HepG2 (cell line): ENCODE measurements around the gene PRR30.
A peak's percentile ranks its signal among the peaks of the same experiment; 100 is the strongest.

Experiments
- EP300 ChIP-seq, 3 experiments: sonication (generic) in 1 of 3; formaldehyde crosslinking in 1 of 3; IDR thresholded peaks; 2 replicates each; pipeline versions ENCODE4 v1.5.1 to v1.6.1; 2011 to 2020; ENCODE audit warnings: low read depth in 2 of 3, low read length in 2 of 3, borderline replicate concordance in 1 of 3, improper control_type of control experiment in 1 of 3, mild to moderate bottlenecking in 1 of 3, missing genetic modification reagents in 1 of 3, moderate library complexity in 1 of 3
- POLR2AphosphoS5 ChIP-seq: IDR thresholded peaks from 2 replicates; pipeline ENCODE4 v1.6.1; 2012; ENCODE audit warnings: low read depth, low read length
- RXRA ChIP-seq: sonication (generic); formaldehyde crosslinking; IDR thresholded peaks from 2 replicates; pipeline ENCODE4 v1.5.1; 2020; ENCODE audit warnings: missing genetic modification reagents
- ZNF746 ChIP-seq: sonication (generic); formaldehyde crosslinking; IDR thresholded peaks from 2 replicates; pipeline ENCODE4 v1.8.0; 2022; ENCODE audit warnings: mild to moderate bottlenecking, missing genetic modification reagents
- TF ChIP-seq, protein P1 (sequence below): sonication (generic); formaldehyde crosslinking; IDR thresholded peaks from 2 replicates; pipeline ENCODE4 v1.5.0; 2020; ENCODE audit warnings: mild to moderate bottlenecking, missing genetic modification reagents, moderate library complexity
- TF ChIP-seq, protein P2 (sequence below): sonication (generic); formaldehyde crosslinking; IDR thresholded peaks from 2 replicates; pipeline ENCODE4 v1.5.1; 2020; ENCODE audit warnings: missing genetic modification reagents, mild to moderate bottlenecking, borderline replicate concordance
- TF ChIP-seq, protein P3 (sequence below): sonication (generic); formaldehyde crosslinking; IDR thresholded peaks from 2 replicates; pipeline ENCODE4 v1.5.0; 2020; ENCODE audit warnings: missing genetic modification reagents

GRCh38 chr2:27099334-27099955, 39.8 kb downstream of the PRR30 start:
- no peak for TF ChIP-seq ZNF746 (CRISPR knock-in tag)
- TF ChIP-seq, protein P1, sequence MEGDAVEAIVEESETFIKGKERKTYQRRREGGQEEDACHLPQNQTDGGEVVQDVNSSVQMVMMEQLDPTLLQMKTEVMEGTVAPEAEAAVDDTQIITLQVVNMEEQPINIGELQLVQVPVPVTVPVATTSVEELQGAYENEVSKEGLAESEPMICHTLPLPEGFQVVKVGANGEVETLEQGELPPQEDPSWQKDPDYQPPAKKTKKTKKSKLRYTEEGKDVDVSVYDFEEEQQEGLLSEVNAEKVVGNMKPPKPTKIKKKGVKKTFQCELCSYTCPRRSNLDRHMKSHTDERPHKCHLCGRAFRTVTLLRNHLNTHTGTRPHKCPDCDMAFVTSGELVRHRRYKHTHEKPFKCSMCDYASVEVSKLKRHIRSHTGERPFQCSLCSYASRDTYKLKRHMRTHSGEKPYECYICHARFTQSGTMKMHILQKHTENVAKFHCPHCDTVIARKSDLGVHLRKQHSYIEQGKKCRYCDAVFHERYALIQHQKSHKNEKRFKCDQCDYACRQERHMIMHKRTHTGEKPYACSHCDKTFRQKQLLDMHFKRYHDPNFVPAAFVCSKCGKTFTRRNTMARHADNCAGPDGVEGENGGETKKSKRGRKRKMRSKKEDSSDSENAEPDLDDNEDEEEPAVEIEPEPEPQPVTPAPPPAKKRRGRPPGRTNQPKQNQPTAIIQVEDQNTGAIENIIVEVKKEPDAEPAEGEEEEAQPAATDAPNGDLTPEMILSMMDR (CRISPR knock-in tag): no peak
- no peak for TF ChIP-seq EP300 (IDR thresholded peaks at IDR 0.05; ENCODE audit: low read depth in 2 of 2, low read length in 2 of 2)
- no peak for TF ChIP-seq EP300 (CRISPR knock-in tag; IDR thresholded peaks at IDR 0.05; ENCODE audit: borderline replicate concordance)
- TF ChIP-seq, protein P2, sequence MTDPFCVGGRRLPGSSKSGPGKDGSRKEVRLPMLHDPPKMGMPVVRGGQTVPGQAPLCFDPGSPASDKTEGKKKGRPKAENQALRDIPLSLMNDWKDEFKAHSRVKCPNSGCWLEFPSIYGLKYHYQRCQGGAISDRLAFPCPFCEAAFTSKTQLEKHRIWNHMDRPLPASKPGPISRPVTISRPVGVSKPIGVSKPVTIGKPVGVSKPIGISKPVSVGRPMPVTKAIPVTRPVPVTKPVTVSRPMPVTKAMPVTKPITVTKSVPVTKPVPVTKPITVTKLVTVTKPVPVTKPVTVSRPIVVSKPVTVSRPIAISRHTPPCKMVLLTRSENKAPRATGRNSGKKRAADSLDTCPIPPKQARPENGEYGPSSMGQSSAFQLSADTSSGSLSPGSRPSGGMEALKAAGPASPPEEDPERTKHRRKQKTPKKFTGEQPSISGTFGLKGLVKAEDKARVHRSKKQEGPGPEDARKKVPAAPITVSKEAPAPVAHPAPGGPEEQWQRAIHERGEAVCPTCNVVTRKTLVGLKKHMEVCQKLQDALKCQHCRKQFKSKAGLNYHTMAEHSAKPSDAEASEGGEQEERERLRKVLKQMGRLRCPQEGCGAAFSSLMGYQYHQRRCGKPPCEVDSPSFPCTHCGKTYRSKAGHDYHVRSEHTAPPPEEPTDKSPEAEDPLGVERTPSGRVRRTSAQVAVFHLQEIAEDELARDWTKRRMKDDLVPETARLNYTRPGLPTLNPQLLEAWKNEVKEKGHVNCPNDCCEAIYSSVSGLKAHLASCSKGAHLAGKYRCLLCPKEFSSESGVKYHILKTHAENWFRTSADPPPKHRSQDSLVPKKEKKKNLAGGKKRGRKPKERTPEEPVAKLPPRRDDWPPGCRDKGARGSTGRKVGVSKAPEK (CRISPR knock-in tag): no peak
- TF ChIP-seq, protein P3, sequence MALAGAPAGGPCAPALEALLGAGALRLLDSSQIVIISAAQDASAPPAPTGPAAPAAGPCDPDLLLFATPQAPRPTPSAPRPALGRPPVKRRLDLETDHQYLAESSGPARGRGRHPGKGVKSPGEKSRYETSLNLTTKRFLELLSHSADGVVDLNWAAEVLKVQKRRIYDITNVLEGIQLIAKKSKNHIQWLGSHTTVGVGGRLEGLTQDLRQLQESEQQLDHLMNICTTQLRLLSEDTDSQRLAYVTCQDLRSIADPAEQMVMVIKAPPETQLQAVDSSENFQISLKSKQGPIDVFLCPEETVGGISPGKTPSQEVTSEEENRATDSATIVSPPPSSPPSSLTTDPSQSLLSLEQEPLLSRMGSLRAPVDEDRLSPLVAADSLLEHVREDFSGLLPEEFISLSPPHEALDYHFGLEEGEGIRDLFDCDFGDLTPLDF (CRISPR knock-in tag): no peak
- TF ChIP-seq POLR2AphosphoS5: no peak
- 0 out of 2 replicates have a peak, but pooled peaks have one; percentile 6 for TF ChIP-seq RXRA (CRISPR knock-in tag)
